ENCODE data around the gene HAPLN3. TPM values are rescaled to one million over a fixed set of nuclear protein-coding genes. Genes with fewer than 3 reads are reported as not detected.

The HAPLN3 gene
- total and polyA plus RNA-seq, 11 donors: 1.2 to 32.9 (median 3.3) TPM

DNA sequence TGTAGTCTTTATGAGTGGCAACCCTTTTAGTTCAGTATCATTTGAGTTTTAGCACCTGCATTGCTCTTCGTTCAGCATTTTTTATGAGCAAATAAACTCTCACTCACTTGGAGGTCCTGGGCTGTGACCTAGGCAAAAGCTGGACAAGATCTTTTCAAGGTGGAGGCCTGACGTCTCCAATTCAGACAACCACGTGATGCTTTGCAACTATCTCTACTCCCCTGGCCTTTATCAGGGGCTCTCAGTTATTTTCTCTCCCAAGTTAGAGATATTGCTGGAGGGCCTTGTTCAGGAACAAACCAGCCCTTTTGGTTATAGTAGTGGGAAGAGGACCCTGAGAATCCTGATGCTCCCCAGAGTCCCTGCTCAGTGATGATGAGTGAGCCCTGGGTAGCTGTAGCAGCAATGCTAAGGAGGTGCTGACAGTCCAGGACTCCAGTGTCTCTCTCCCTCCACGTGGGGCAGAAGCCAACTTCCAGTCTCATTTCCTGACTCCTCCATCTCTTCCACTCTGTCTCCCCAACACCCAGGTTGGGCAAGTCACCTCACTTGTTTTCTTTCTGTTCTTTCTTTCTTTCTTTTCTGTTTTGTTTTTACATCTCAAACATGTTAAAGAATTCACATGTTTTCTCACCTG lies 30.4 kb downstream of the HAPLN3 start:
- TF ChIP-seq POLR2A (IDR thresholded peaks at IDR 0.05): no peak
- TF ChIP-seq CTCF (IDR thresholded peaks at IDR 0.05): no peak
- H3K27ac ChIP-seq: no peak overlapping the region
- no peaks in the 10 kb centered on the region for H3K9me3 ChIP-seq
- intact Hi-C loops (cut with DNase I): no loop called here
- WGBS, 4 donors: 36 to 52% (median 45%) methylated on average over 4 of the region's 4 CpGs
- no peaks in the 10 kb centered on the region for H3K27me3 ChIP-seq
- no peak overlapping the region for H3K4me3 ChIP-seq
- DNase-seq: no peak
- ATAC-seq: no peak
- no peaks in the 10 kb centered on the region for H3K36me3 ChIP-seq
- H3K4me1 ChIP-seq: no peaks in the 10 kb centered on the region

DNA sequence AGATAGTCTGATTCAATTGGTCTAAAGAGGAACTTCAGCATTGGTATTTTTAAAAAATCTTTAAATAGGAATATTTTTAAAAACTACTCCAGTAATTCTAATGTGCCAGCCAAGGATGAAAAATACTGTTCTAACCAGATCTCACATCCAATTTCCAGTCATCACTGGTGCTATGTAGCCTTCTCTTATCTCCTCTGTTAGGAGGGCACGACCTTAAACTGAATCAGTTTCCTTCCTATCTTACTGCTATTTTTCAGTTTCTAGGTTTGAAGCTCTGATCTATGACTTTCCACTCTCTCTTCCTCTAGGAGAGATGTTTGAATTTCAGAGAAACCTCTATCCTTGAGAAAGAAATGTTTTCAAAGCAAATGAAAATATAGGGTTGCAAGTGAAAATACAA lies 31.9 kb downstream of the HAPLN3 start:
- H3K9me3 ChIP-seq: no peaks in the 10 kb centered on the region
- H3K27ac ChIP-seq: no peak overlapping the region
- H3K27me3 ChIP-seq: no peaks in the 10 kb centered on the region
- no peaks in the 10 kb centered on the region for H3K4me1 ChIP-seq
- TF ChIP-seq CTCF (IDR thresholded peaks at IDR 0.05) (no peak), POLR2A (IDR thresholded peaks at IDR 0.05) (no peak)
- DNase-seq: no peak
- no peak overlapping the region for H3K4me3 ChIP-seq
- intact Hi-C loops (cut with DNase I): no loop called here
- ATAC-seq: no peak
- 38 to 48% (median 42%) methylated on average over 1 of the region's 1 CpG for WGBS, 4 donors
- no peaks in the 10 kb centered on the region for H3K36me3 ChIP-seq

GRCh38 chr15:88860212-88860611 lies 35.1 kb downstream of the HAPLN3 start:
- Histone ChIP-seq H3K9me3 (no peaks in the 10 kb centered on the region), H3K27me3 (peaks cover 0 to 7% (median 0%) of the 10 kb centered on the region in 9 donors), H3K36me3 (no peaks in the 10 kb centered on the region), H3K4me1 (no peaks in the 10 kb centered on the region), H3K4me3 (no peak overlapping the region), H3K27ac (no peak overlapping the region)
- TF ChIP-seq POLR2A (IDR thresholded peaks at IDR 0.05): no peak
- TF ChIP-seq CTCF (IDR thresholded peaks at IDR 0.05): no peak
- peak in 1 of 4 donors; percentile 22 for ATAC-seq
- WGBS, 4 donors: 77 to 84% (median 80%) methylated on average over 7 of the region's 7 CpGs
- no peak for DNase-seq
- intact Hi-C loops (cut with DNase I): no loop called here

GRCh38 chr15:88859550-88859949 lies 35.8 kb downstream of the HAPLN3 start:
- intact Hi-C loops (cut with DNase I): no loop called here
- H3K27me3 ChIP-seq: peaks cover 0 to 10% (median 0%) of the 10 kb centered on the region in 9 donors
- H3K4me1 ChIP-seq: no peaks in the 10 kb centered on the region
- no peak for TF ChIP-seq POLR2A (IDR thresholded peaks at IDR 0.05)
- no peak for TF ChIP-seq CTCF (IDR thresholded peaks at IDR 0.05)
- DNase-seq (no peak), ATAC-seq (no peak)
- H3K36me3 ChIP-seq: no peaks in the 10 kb centered on the region
- H3K27ac ChIP-seq: no peak overlapping the region
- 46 to 56% (median 50%) methylated on average over 7 of the region's 7 CpGs for WGBS, 4 donors
- no peaks in the 10 kb centered on the region for H3K9me3 ChIP-seq
- H3K4me3 ChIP-seq: no peak overlapping the region
